ENCODE results near the gene MAP3K5. TPM values are rescaled to one million over a fixed set of nuclear protein-coding genes. Genes with fewer than 3 reads are reported as not detected.

The MAP3K5 gene
- total RNA-seq, 1 donor from 2014 or later = 6.3 TPM

DNA sequence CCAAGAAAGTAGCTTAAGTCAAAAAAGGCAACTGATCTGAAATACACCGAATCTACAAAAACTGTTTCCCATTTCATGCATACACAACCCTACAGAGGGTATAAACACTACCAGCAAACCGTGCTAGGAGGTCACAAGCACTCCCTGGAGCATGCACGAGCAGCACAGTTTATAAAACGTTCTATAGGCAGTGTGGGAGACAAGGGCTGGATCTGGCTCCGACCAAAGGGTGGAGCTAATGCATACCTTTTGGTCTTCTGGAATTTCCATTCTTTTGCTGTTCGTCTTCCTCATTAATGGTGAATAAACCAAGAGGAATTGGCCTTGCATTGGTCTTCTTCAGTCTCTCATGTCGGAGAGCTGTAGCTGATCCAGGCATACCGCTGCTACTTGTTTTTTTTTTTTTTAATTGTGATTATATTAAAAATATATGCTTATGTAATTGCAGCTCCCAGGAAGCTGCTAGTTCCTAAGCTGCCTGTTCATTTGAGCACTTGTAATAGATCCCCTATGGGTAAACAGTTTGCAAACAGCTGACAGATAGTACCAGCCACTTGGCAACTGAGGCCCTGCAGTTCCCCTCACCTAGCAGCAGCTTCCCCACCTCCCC is 266.6 kb downstream of the MAP3K5 start:
- DNase-seq (ENCODE audit: low spot score) (no peak), ATAC-seq (no peak)

DNA sequence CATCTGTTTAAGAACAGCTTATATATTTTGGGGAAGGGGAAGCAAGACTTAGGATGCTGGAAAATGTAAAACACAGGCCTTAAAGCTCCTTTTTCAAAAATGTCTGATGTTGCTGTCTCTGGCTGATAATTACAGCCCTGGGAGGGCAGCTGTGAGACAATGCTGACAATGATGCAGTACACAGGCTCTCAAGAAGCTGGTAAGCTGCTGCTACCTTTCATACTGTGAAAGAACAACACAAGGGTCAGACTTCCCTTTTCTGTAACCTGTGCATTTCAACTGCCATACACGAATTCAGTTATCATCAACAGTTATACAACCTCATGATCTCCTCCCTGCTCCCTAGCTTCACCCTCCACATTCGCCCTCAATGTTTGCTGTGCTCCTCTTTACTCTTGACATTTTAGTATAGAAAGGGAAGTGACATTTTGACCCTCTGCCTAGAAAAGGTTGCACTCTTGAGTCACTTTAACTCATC is 267.3 kb downstream of the MAP3K5 start:
- ATAC-seq (peak; percentile 30), DNase-seq (ENCODE audit: low spot score) (no peak)

DNA sequence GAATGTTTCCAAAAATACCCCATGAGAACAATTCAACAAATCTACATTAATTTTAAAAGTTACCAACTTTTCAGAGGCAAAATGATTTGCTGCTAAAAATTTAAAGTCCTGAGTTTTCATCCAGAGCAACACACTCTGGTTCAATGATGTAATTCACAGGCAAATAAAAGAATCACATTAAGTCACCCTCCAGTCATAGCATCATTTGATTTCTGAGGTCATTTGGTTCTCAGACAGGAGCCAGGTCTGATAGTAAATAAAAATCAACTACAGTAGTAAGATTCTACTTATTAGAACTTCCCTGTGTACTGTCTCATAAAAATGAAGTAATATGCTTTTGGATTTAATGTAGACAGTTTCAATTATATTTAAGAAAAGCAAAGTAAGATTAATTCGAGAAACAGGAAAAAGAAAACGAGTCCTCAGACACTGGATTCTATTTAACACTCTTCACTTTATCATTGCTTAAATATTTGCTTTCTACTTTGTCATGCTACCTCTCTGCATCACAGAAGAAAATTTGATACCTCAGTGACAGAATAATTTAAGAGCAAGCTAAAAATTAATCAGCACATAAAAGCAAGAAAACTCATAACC is 267.8 kb downstream of the MAP3K5 start:
- no peak for ATAC-seq
- DNase-seq (ENCODE audit: low spot score) = no peak

DNA sequence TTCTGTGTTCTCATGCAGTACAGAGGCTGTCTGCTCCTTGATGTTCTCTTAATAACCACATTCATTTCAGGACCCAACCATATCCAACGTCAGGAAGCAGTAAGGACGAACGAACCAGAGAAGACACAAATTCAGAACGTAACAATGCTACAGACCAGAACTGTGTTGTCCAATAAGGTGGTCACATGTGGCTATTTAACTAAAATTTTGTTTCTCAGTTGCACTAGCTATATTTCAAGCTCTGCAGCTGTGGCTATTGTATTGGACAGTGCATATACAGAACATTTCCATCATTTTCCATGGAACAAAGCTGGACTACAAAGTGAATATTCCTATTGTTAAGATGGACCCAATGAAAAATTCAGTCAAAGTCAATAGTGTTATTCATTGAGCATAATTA is 269.1 kb downstream of the MAP3K5 start:
- ATAC-seq = no peak
- DNase-seq (ENCODE audit: low spot score) = no peak

DNA sequence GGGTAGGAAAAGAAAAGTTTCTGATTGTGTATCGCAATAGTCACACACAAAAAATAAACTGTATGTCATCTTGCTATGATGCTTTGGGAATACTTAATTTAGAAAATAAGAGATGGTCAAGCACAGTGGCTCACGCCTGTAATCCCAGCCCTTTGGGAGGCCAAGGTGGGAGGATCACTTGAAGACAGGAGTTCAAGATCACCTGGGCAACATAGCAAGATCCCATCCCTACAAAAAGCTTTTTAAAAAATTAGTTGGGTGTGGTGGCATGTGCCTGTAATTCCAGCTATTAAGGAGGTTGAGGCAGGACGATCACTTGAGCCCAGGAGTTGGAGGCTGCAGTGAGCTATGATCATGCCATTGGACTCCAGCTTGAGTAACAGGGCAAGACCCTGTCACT is 269.6 kb downstream of the MAP3K5 start:
- DNase-seq (ENCODE audit: low spot score) = no peak
- ATAC-seq = no peak

DNA sequence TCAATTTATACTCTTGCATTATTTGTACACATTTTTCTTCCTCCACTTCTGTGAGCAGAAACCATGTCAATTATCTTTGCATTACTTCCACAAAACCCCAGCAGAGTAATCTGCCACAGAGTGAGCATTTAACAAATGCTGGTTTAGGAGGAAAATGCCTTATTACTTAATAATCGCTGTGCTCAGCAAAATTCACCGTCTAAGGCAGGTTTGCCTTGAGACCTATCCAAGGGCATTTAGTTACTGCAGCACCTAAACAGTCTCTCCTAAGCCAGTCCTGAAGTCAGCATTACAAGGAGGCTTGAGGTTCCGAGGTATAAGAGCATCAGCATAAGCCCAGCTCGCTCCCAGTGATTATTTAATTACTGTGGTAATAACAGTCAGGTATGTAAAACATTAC is 270.4 kb downstream of the MAP3K5 start:
- DNase-seq (ENCODE audit: low spot score) (no peak), ATAC-seq (no peak)

DNA sequence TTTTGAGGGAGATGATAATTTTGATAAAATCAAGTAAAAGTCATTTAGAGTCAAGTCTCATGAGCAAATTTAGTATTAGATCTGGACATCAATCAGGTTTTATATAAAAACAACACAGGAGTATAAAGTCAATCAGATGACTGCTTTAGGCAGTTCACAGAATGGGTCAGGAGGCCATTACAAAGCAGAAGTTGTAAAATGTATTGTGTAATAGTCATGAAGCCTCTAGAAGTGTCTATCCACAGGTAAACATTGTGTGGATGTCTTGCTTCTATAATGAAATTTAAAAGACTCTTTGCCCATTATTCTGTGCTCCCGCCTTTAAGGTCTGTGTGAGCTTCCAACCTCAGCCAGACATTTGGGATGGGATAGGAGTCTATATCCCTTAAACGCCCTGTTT is 270.9 kb downstream of the MAP3K5 start:
- no peak for DNase-seq (ENCODE audit: low spot score)
- ATAC-seq = peak; percentile 56

DNA sequence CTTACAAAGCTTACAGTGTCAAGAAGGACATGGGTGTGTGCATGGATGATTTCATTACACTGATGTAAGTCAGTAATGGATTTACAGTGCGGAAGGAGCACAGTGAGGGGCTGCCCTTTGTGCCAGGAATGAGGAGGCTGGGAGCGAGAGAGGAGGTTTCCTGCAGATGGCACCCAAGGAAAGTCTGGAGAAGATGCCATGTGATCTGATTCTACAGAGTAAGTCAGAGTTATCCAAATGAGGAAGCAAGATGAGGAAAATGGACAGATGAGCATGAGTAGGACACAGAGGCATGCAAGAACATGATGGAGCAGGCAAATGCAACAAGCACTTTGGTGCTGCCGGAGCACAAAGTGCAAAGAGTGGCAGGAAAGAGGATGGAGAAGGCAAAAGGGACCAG is 271.8 kb downstream of the MAP3K5 start:
- ATAC-seq (no peak), DNase-seq (ENCODE audit: low spot score) (no peak)

DNA sequence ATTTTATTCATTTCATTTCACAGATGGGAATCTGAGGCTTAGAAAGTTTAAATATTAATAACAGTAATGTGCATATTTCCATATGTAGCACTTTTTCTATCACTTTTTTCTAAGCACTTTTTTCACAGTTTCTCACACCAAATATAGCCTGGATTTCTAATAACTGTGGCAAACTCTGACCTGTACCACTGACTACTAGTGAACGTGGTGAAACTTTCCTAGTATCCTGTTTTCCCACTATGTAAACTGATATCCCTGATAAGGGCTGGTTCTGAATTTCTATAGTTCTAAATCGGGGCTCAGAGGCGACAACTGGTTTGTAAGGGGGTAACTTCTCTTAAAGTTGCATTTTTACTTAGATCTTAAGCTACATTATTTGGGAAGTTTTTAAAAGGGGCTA is 274.7 kb downstream of the MAP3K5 start:
- ATAC-seq (peak; percentile 60), DNase-seq (ENCODE audit: low spot score) (no peak)

DNA sequence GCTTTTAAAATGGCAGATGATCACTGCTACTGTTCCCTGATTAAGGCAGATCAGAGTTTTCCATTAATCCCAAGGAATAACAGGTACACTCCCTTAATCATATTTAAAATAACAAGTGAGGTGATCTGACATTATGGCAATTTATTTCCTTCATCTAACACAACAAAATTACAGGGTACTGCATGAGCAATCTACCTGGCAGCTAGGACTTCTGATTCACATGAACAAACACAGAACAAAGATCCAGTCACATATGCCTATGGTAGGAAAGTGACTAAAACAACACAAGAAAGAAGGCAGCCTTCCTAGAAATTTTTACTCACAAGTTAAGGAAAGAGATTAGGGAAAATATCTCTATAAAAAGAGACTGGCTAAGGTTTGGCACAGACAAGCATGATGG is 275.3 kb downstream of the MAP3K5 start:
- DNase-seq (ENCODE audit: low spot score) = no peak
- ATAC-seq = no peak

DNA sequence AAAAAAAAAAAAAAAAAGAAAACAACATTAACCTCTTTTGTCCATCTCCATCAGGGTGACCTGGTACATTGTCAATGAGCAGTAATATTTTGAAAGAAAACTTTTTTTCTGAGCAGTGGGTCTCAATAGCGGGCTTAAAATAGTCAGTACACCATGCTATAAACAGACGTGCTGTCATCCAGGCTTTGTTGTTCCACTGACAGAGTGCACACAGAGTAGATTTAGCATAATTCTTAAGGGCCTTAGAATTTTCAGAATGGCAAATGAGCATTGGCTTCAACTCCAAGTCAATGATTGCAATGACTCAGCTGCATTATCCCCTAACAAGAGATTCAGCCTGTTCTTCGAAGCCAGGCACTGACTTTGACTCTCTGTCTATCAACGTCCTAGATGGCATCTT is 277.7 kb downstream of the MAP3K5 start:
- ATAC-seq (no peak), DNase-seq (ENCODE audit: low spot score) (no peak)

DNA sequence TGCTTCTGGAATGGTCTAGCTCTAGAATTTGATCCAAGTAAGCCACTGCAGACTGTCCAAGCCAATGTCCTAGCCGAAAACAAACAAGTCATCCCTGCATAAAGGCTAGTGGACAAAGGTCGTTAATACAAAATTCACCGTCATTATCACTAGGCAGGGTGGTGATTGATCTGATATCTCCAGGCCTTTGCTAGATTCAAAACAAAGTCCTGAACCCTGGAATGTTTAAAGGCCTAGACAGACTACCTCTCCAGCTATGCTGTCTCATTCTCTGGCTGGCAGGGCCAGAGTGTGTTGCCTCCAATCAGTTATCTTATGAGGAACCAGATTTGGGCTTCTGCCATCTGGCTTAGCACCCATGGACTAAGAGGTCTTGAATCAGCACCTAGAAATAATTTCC is 280.4 kb downstream of the MAP3K5 start:
- peak; percentile 89 for ATAC-seq
- peak; percentile 86 for DNase-seq (ENCODE audit: low spot score)

DNA sequence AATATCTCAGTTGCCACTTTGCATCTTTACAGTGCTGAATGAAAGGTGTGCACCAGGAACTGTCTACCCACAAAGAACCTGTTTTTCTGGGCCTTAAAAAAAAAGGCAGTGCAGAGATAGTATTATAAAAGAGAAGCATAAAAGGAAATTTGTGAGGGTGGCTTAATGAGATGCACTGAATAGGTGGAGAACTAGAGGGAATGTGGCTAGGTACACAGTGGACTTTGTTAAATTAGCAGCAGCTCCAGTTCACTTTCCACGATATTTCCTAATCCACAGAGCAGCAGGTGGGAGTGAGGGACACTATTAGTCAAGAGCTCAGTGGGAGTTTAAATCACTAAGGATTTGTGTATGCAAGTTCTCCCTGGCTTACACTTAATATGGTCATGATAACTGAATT is 280.9 kb downstream of the MAP3K5 start:
- DNase-seq (ENCODE audit: low spot score) = no peak

DNA sequence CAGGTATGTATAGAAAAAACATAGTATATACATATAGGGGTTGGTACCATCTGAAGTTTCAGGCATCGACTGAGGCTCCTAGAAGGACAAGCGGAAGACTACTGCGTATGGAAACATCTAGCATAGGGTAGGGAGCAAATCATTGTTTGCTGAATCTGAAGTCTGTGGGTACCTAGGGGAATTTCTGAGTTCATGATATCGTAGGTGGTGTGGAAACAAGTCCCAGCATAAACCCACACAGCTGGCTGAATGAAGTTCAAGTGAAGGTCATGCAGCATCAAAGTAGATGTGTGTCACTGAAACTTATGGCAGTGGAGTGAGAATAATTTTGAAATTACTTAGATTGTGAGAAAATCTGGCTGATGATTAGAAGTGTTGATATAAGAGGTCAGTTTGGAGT is 281.5 kb downstream of the MAP3K5 start:
- ATAC-seq (peak; percentile 6), DNase-seq (ENCODE audit: low spot score) (no peak)

More for the DNA sequence above, 280.9 kb downstream of the MAP3K5 start:
- ATAC-seq = peak; percentile 63

DNA sequence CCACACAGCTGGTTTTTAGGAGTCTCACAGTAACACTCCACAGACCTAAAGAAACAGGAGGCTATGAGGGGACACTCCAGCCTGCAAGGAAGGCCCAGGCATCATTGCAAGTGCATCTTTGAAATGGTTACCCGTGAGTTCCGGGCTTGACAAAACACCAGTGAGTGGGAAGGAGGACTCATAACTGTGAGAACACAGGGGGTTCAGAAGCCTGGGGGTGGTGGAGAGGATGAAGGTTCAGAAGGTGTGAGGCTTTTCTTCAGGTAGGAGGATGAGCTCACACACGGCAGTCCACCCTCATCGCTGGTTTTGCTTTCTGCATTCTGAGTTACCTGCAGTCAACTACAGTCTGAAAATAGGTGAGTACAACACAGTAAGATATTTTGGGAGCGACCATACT is 282.0 kb downstream of the MAP3K5 start:
- no peak for ATAC-seq
- no peak for DNase-seq (ENCODE audit: low spot score)

DNA sequence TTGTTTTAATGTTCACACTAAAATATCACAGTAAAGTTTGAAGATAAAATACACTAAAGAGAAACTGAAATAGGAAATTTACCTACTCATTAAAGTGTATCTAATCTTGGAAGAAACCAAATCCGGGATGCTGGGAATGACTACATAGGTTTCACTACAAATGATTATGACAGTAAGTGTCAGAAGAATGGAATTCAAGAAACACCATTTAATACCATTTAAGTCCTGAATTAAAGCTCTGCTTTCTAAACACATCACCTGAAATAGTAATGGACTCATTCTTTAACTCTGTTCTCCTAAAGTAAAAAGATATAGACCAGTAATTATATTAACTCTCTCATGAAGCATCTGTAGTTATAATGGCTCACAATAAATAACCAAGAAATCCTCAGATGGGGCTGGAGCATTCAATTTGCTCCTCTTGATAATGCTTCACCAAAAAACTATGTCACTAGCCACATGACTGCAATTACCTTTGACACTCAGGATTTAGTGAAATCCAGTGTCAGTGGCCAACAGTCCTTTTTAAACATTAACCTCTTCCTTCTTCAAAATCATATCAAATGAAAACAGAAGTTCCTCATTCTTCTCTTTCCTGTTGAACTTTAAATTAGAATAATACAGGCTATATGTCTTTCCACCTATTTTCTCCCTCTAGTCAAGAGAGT is 283.4 kb downstream of the MAP3K5 start:
- ATAC-seq (peak; percentile 61), DNase-seq (ENCODE audit: low spot score) (no peak)

Other genes starting within 250 kb of the MAP3K5 start
- 18.1 TPM for gene MAP7, start 242.1 kb downstream of the MAP3K5 start, total RNA-seq
- 5.6 TPM for gene PEX7, start 30.1 kb upstream of the MAP3K5 start, total RNA-seq
- not detected for gene SLC35D3, start 129.8 kb upstream of the MAP3K5 start, total RNA-seq

Measured in left lobe of liver (tissue), 2 donors.